ENCODE results near the gene LACTBL1. TPM values are rescaled to one million over a fixed set of nuclear protein-coding genes. Genes with fewer than 3 reads are reported as not detected.

Gene LACTBL1
- total RNA-seq, 1 experiment from 2014 or later: not detected

DNA sequence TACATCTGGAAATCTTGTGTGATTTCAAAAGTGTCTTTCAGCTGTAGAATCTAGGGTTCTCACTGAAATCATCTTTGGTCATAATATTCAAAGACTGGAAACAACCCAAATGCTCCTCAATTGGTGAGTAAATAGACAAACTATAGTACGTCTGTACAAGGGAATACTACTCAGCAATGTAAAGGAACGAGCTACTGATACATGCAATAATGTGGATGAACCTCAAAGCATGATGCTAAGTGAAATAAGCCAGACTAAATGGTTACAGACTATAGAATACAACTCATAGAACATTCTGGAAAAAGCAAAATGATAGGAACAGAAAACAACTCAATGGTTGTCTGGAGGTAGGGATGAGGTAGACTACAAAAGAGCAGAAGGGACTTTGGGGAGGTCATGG is 2.6 kb downstream of the LACTBL1 start:
- H3K36me3 Mint-ChIP-seq (ENCODE audit: insufficient read depth in 1 of 3, low read depth in 3 of 3): no peaks in the 10 kb centered on the region; a peak in 2 of 7 replicates
- TF ChIP-seq, protein P1, sequence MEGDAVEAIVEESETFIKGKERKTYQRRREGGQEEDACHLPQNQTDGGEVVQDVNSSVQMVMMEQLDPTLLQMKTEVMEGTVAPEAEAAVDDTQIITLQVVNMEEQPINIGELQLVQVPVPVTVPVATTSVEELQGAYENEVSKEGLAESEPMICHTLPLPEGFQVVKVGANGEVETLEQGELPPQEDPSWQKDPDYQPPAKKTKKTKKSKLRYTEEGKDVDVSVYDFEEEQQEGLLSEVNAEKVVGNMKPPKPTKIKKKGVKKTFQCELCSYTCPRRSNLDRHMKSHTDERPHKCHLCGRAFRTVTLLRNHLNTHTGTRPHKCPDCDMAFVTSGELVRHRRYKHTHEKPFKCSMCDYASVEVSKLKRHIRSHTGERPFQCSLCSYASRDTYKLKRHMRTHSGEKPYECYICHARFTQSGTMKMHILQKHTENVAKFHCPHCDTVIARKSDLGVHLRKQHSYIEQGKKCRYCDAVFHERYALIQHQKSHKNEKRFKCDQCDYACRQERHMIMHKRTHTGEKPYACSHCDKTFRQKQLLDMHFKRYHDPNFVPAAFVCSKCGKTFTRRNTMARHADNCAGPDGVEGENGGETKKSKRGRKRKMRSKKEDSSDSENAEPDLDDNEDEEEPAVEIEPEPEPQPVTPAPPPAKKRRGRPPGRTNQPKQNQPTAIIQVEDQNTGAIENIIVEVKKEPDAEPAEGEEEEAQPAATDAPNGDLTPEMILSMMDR (conservative IDR thresholded peaks at IDR 0.05): no peak
- no peak overlapping the region for H2BK20ac ChIP-seq (ENCODE audit: low read depth, low read length, poor library complexity, severe bottlenecking)

More for the DNA sequence above, 2.6 kb downstream of the LACTBL1 start:
- no peak for DNase-seq
- H3K9ac ChIP-seq (ENCODE audit: extremely low read depth, insufficient read length, low read length): no peak overlapping the region
- Mint-ChIP-seq H3K27me3 (ENCODE audit: low read depth) (peaks cover 32% of the 10 kb centered on the region), H3K4me3 (no peak overlapping the region), H3K9me3 (peaks cover 4 to 5% of the 10 kb centered on the region in 2 experiments; a peak in 3 of 5 replicates), H3K4me1 (peaks cover 6 to 21% of the 10 kb centered on the region in 2 experiments), H3K27ac (no peak overlapping the region)
- H4K5ac ChIP-seq (ENCODE audit: insufficient read length, low read depth, low read length): no peak overlapping the region
- H2BK15ac ChIP-seq (ENCODE audit: low read depth, low read length): no peak overlapping the region
- H3K9me3 ChIP-seq (ENCODE audit: control insufficient read depth, low read depth, low read length): no peaks in the 10 kb centered on the region
- H3K23ac ChIP-seq (ENCODE audit: insufficient read length, low read depth, low read length): no peak overlapping the region
- no peaks in the 10 kb centered on the region for H4K20me1 ChIP-seq (ENCODE audit: control insufficient read depth, insufficient read depth, insufficient read length)
- no peak overlapping the region for H3K4ac ChIP-seq (ENCODE audit: low read depth, low read length)
- H3K56ac ChIP-seq (ENCODE audit: insufficient read length, low read depth, low read length): no peak overlapping the region
- H4K91ac ChIP-seq (ENCODE audit: insufficient read length, low read depth, low read length): no peak overlapping the region
- no peak overlapping the region for H3K4me2 ChIP-seq (ENCODE audit: insufficient read depth, insufficient read length, low read length)
- H3K14ac ChIP-seq (ENCODE audit: insufficient read depth, low read length): no peak overlapping the region
- H3K4me1 ChIP-seq (ENCODE audit: insufficient read depth, low read length): no peaks in the 10 kb centered on the region; the same call in 1 of the 2 replicates
- no peaks in the 10 kb centered on the region for H3K79me2 ChIP-seq (ENCODE audit: insufficient read depth, low read length)
- no peaks in the 10 kb centered on the region for H3K79me1 ChIP-seq (ENCODE audit: insufficient read depth, low read depth, low read length, poor library complexity, severe bottlenecking)
- no peak overlapping the region for H3K18ac ChIP-seq (ENCODE audit: insufficient read length, low read depth, low read length)
- no peak overlapping the region for H2BK12ac ChIP-seq (ENCODE audit: insufficient read length, low read depth, low read length)
- H4K8ac ChIP-seq (replicated peaks; ENCODE audit: insufficient read length, low read depth, low read length): no peak overlapping the region
- no peaks in the 10 kb centered on the region; the same call in 1 of the 2 replicates for H3K27me3 ChIP-seq (ENCODE audit: insufficient read depth, low read length)
- H2BK5ac ChIP-seq (ENCODE audit: insufficient read length, low read length): no peak overlapping the region
- WGBS (ENCODE audit: extremely low coverage, insufficient read length, low lambda C conversion rate): no CpG with 5 or more reads among the region's 2 CpGs
- no peak overlapping the region for H3K27ac ChIP-seq (ENCODE audit: insufficient read length, low read depth, low read length)
- H2AK5ac ChIP-seq (ENCODE audit: insufficient read length, low read length): no peak overlapping the region
- H2AFZ ChIP-seq (ENCODE audit: low read length): no peak overlapping the region
- no peak overlapping the region for H2BK120ac ChIP-seq (ENCODE audit: low read depth, low read length, poor library complexity, severe bottlenecking)
- H3T11ph ChIP-seq (ENCODE audit: low read length): no peak overlapping the region
- H3K23me2 ChIP-seq (ENCODE audit: insufficient read length, low read depth, low read length, poor library complexity, severe bottlenecking): no peaks in the 10 kb centered on the region
